ENCODE data around the gene NINL. TPM values are rescaled to one million over a fixed set of nuclear protein-coding genes. Genes with fewer than 3 reads are reported as not detected.

Gene NINL
- total RNA-seq, 1 donor from 2014 or later = 20.8 TPM

GRCh38 chr20:25408170-25408547 lies 177.2 kb downstream of the NINL start:
- DNase-seq (ENCODE audit: low spot score) = no peak

DNA sequence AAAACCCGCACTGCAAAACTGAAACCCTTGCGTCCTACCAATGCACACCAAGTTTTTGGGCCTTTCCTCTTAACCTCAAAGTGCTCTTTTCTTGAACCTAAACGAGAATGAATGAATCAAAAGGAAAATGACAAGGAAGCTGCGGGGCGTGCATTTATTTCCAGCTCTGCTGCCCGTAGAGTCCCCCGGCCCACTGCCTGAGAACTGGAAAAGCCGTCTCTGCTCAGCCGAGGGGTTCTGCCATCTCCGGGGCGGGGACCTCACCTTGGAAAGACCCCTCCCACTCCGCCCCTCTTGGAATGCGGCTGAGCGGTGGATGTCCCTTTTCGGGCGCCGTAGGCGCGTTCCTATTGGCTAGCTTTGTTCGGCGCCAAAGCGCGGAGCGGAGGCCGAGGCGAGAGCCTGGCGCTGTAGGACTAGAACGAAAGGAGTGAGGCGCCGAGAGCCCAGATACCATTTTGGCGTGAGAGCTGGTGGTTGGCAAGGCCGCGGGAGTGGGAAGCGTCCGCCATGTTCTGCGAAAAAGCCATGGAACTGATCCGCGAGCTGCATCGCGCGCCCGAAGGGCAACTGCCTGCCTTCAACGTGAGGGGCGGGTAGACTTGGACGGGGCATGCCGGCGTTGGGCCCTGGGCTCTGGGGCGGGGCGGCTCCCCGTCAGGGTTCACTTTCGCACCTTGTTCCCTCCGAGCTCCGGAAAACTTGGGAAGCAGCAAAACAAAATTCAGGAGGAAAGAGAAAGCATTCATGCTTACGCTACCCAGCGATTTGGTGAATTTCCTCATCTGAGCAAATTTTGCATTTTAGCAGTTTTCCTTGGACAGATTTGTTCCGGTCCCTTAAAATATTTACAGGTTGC lies 177.8 kb downstream of the NINL start, which contains the start of gene GINS1:
Gene GINS1 (plus strand): TSS at position 363 of the 859 bp plus-strand sequence. CDS start 148 bp downstream, at position 511.
- peak; percentile 80 for DNase-seq (ENCODE audit: low spot score)

Other genes starting within 250 kb of the NINL start
- 81.1 TPM for gene ABHD12, start 194.7 kb downstream of the NINL start, total RNA-seq
- gene GINS1, start 177.9 kb downstream of the NINL start, total RNA-seq = 1.4 TPM
- 2.8 TPM for gene NANP, start 38.5 kb upstream of the NINL start, total RNA-seq
- gene ZNF337, start 111.3 kb upstream of the NINL start, total RNA-seq = 16.3 TPM